WI38 (cell line): Measurements from ENCODE around the gene FCHO1.

Experiments used
- H3K4me3 ChIP-seq: 2 replicates; pipeline ENCODE4 v1.5.1; 2011; ENCODE audit warnings: low read depth, mild to moderate bottlenecking, control low read depth, low read length
- TF ChIP-seq, protein P1 (sequence below): IDR thresholded peaks from 2 replicates; pipeline ENCODE4 v1.5.1; 2012; ENCODE audit warnings: low read depth, mild to moderate bottlenecking, control low read depth, low read length

FCHO1 gene

DNA sequence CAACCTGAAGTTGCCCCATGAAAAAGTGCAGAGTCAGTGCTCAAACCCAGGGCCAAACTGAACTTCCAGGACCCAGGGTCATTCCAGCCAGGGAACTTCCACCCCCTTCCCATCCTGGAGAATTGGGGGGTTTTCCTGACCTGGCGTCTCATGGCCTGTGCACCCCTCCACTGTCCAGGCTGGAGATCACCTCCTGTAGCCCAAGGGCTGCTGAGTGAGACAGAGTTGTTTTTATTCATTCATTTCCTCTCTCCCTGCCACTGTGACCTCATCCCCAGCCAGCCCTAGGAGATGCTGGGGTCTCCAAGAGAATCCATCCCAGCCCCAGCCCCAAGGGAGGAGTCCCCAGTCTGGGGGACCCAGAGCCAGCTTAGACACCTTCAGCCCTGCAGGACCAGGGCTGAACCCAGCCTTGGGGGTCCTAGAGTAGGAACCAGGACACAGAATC is 4.2 kb downstream of the FCHO1 start:
- TF ChIP-seq, protein P1, sequence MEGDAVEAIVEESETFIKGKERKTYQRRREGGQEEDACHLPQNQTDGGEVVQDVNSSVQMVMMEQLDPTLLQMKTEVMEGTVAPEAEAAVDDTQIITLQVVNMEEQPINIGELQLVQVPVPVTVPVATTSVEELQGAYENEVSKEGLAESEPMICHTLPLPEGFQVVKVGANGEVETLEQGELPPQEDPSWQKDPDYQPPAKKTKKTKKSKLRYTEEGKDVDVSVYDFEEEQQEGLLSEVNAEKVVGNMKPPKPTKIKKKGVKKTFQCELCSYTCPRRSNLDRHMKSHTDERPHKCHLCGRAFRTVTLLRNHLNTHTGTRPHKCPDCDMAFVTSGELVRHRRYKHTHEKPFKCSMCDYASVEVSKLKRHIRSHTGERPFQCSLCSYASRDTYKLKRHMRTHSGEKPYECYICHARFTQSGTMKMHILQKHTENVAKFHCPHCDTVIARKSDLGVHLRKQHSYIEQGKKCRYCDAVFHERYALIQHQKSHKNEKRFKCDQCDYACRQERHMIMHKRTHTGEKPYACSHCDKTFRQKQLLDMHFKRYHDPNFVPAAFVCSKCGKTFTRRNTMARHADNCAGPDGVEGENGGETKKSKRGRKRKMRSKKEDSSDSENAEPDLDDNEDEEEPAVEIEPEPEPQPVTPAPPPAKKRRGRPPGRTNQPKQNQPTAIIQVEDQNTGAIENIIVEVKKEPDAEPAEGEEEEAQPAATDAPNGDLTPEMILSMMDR, result no peak
- no peak overlapping the region for H3K4me3 ChIP-seq

GRCh38 chr19:17755977-17756670 is 4.8 kb downstream of the FCHO1 start:
- TF ChIP-seq, protein P1, result no peak
- no peak overlapping the region for H3K4me3 ChIP-seq

GRCh38 chr19:17757125-17757524 is 5.8 kb downstream of the FCHO1 start:
- TF ChIP-seq, protein P1, result no peak
- no peak overlapping the region for H3K4me3 ChIP-seq

DNA sequence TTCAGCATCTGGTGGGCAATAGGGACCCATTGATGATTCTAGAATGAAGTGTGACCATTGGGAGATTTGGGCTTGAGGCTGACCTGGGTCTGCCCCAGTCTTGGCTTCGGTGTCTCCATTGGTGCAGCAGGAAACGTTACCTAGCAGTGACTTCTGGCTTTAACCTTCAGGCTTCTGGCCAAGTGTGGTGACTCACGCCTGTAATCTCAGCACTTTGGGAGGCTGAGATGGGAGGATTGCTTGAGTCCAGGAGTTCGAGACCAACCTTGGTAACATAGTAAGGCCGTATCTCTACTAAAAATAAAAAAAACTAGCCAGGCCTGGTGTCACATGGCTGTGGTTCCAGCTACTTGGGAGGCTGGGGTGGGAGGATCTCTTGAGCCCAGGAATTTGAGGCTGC is 7.2 kb downstream of the FCHO1 start:
- TF ChIP-seq, protein P1, result no peak

DNA sequence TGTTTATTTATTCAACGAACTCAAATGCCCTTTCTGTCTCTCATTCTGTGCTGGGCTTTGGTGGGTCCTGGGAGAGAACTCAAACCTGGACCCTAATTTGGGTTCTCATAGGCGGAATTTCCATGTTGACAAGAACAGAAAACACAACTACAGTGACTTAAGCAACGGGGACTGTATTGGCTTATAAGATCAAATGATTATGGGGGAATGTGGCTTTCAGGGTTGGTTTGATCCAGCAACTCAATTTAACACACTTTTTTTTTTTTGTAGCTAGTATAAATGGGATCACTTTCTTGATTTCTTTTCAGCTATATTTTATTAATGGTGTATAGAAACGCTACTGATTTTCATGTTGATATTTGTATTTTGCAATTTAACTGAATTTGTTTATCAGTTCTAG is 9.9 kb downstream of the FCHO1 start:
- no peak overlapping the region for H3K4me3 ChIP-seq
- TF ChIP-seq, protein P1, result no peak

More for the DNA sequence above, 7.2 kb downstream of the FCHO1 start:
- H3K4me3 ChIP-seq, result no peak overlapping the region

- no peak overlapping the region for H3K4me3 ChIP-seq
- TF ChIP-seq, protein P1, result no peak
Measured at GRCh38 chr19:17762505-17763229, 11.4 kb downstream of the FCHO1 start.

DNA sequence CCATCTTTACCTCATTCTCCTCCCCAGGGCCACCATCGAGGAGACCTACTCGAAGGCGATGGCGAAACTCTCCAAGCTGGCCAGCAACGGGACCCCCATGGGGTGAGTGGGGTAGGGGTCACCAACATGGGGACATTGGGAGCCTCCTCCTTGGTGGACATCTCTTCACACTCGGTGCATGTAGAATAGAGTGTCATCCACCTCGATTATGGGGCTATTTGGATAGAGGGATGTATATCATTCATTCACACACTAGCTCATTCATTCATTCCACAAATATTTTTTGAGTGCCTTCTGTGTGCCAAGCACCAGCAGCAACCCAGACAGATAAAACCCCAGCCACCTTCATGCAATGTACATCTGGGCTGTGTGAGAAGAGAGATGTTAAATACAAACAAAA is 13.1 kb downstream of the FCHO1 start:
- TF ChIP-seq, protein P1, result no peak
- H3K4me3 ChIP-seq, result no peak overlapping the region
